Astrocyte (in vitro differentiated cells and primary cell): ENCODE results near the gene TTYH3. TPM values are rescaled to one million over a fixed set of nuclear protein-coding genes. Genes with fewer than 3 reads are reported as not detected.

Experiments used
- DNase-seq: peaks from one replicate; pipeline ENCODE4 v3.0.0-alpha.2; 2010; ENCODE audit warnings: low read depth
- FAIRE-seq: peaks from 2 replicates; lab custom pipeline; 2011; peaks lifted over from hg19 to GRCh38; lab: Jason Lieb, UNC
- H2AFZ ChIP-seq: 2 replicates; pipeline ENCODE4 v1.6.0; 2012; ENCODE audit warnings: low read depth, low read length, inconsistent platforms
- H3K27ac ChIP-seq: 2 replicates; pipeline ENCODE4 v1.5.1; 2011; ENCODE audit warnings: low read depth, low read length, inconsistent platforms
- H3K27me3 ChIP-seq: 2 replicates; pipeline ENCODE4 v1.6.0; 2011; ENCODE audit warnings: low read length, inconsistent platforms; ENCODE audit not compliant: insufficient read depth
- H3K36me3 ChIP-seq: 2 replicates; pipeline ENCODE4 v1.5.1; 2011; ENCODE audit warnings: low read length, inconsistent platforms; ENCODE audit not compliant: insufficient read depth
- H3K4me1 ChIP-seq: 2 replicates; pipeline ENCODE4 v1.5.1; 2011; ENCODE audit warnings: low read length, inconsistent platforms; ENCODE audit not compliant: insufficient read depth
- H3K4me2 ChIP-seq: 2 replicates; pipeline ENCODE4 v1.6.0; 2012; ENCODE audit warnings: low read length, inconsistent platforms
- H3K4me3 ChIP-seq: 2 replicates; pipeline ENCODE4 v1.5.1; 2011; ENCODE audit warnings: low read depth, mild to moderate bottlenecking, low read length, inconsistent platforms; ENCODE audit not compliant: insufficient read depth
- H3K79me2 ChIP-seq: 2 replicates; pipeline ENCODE4 v1.6.0; 2012; ENCODE audit warnings: mild to moderate bottlenecking, low read length, inconsistent platforms; ENCODE audit not compliant: insufficient read depth
- H3K9ac ChIP-seq: 2 replicates; pipeline ENCODE4 v1.6.0; 2012; ENCODE audit warnings: mild to moderate bottlenecking, low read length, inconsistent platforms
- H3K9me3 ChIP-seq: 2 replicates; pipeline ENCODE4 v1.5.1; 2012; ENCODE audit warnings: low read depth, mild to moderate bottlenecking, low read length, inconsistent platforms; ENCODE audit not compliant: insufficient read depth
- H4K20me1 ChIP-seq: 2 replicates; pipeline ENCODE4 v1.6.0; 2012; ENCODE audit warnings: low read length, inconsistent platforms; ENCODE audit not compliant: insufficient read depth
- H3K27ac Mint-ChIP-seq: one replicate; pipeline ENCODE4 v1.8.0; 2021; ENCODE audit warnings: mild to moderate bottlenecking, mixed read lengths; ENCODE audit not compliant: unreplicated experiment
- H3K27me3 Mint-ChIP-seq: one replicate; pipeline ENCODE4 v1.8.0; 2021; ENCODE audit warnings: low read depth, mixed read lengths; ENCODE audit not compliant: unreplicated experiment
- H3K36me3 Mint-ChIP-seq: one replicate; pipeline ENCODE4 v1.8.0; 2021; ENCODE audit warnings: low read depth, mixed read lengths; ENCODE audit not compliant: unreplicated experiment
- H3K4me1 Mint-ChIP-seq: one replicate; pipeline ENCODE4 v1.8.0; 2021; ENCODE audit warnings: low read depth, mixed read lengths; ENCODE audit not compliant: unreplicated experiment
- H3K4me3 Mint-ChIP-seq: one replicate; pipeline ENCODE4 v1.8.0; 2021; ENCODE audit warnings: mild to moderate bottlenecking, moderate library complexity, mixed read lengths; ENCODE audit not compliant: unreplicated experiment
- H3K9me3 Mint-ChIP-seq: one replicate; pipeline ENCODE4 v1.8.0; 2021; ENCODE audit warnings: mild to moderate bottlenecking, mixed read lengths; ENCODE audit not compliant: unreplicated experiment
- EZH2 ChIP-seq: IDR thresholded peaks from 2 replicates; pipeline ENCODE4 v1.6.1; 2012; ENCODE audit warnings: mild to moderate bottlenecking, low read length, inconsistent platforms; ENCODE audit not compliant: insufficient read depth
- total RNA-seq: library from RNA; stranded (reverse); gene quantifications from 2 replicates; pipeline ENCODE4 v1.2.1, GENCODE V29; 2021
- TF ChIP-seq, protein P1 (sequence below): IDR thresholded peaks from 2 replicates; pipeline ENCODE4 v1.5.1; 2011; ENCODE audit warnings: low read depth, mild to moderate bottlenecking, inconsistent platforms, low read length, moderate library complexity; ENCODE audit not compliant: insufficient read depth

TTYH3 gene
- total RNA-seq, 1 donor from 2014 or later = 273 TPM

DNA sequence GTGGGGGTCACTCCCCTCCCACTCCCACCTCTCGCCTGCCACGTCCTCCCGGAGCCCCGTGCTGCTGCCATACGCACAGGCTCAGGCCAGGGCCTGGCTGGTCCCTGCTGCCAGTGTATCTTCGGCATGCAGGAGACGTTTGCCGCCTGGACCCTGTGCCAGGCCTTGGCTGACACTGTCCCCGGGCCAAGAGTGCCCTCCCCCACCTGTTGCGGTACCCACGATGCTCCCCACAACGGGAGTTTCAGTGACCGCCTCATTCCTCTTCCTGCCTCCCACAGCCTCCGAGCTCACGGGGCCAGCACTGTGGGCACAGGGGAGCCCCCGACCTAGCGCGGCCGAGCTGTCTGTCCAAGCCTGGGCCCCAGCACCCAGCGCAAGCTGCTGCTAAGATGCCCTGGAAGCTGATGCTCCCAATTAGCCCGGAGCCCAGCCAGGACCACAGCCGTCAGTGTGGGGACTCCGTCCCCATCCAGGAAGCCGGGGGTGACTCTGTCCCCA is 7.4 kb downstream of the TTYH3 start:
- H2AFZ ChIP-seq = no peak overlapping the region
- no peak overlapping the region for H3K27ac Mint-ChIP-seq
- FAIRE-seq (no peak), DNase-seq (no peak)
- peak overlapping the region; percentile 70 for H3K9ac ChIP-seq
- peak overlapping the region; percentile 71 for H3K4me2 ChIP-seq
- H3K79me2 ChIP-seq = peaks cover 98% of the 10 kb centered on the region
- H3K4me1 Mint-ChIP-seq = peaks cover 12% of the 10 kb centered on the region
- peaks cover 3% of the 10 kb centered on the region for H3K9me3 ChIP-seq
- TF ChIP-seq EZH2 = no peak
- TF ChIP-seq, protein P1, sequence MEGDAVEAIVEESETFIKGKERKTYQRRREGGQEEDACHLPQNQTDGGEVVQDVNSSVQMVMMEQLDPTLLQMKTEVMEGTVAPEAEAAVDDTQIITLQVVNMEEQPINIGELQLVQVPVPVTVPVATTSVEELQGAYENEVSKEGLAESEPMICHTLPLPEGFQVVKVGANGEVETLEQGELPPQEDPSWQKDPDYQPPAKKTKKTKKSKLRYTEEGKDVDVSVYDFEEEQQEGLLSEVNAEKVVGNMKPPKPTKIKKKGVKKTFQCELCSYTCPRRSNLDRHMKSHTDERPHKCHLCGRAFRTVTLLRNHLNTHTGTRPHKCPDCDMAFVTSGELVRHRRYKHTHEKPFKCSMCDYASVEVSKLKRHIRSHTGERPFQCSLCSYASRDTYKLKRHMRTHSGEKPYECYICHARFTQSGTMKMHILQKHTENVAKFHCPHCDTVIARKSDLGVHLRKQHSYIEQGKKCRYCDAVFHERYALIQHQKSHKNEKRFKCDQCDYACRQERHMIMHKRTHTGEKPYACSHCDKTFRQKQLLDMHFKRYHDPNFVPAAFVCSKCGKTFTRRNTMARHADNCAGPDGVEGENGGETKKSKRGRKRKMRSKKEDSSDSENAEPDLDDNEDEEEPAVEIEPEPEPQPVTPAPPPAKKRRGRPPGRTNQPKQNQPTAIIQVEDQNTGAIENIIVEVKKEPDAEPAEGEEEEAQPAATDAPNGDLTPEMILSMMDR = no peak
- H3K36me3 ChIP-seq = no peaks in the 10 kb centered on the region
- no peak overlapping the region for H3K4me3 Mint-ChIP-seq
- H3K36me3 Mint-ChIP-seq = peaks cover 4% of the 10 kb centered on the region
- no peaks in the 10 kb centered on the region for H3K9me3 Mint-ChIP-seq
- H3K4me1 ChIP-seq = peaks cover 77% of the 10 kb centered on the region
- no peak overlapping the region for H3K4me3 ChIP-seq
- H3K27me3 Mint-ChIP-seq = no peaks in the 10 kb centered on the region
- H4K20me1 ChIP-seq = peaks cover 85% of the 10 kb centered on the region
- peak overlapping the region; percentile 76 for H3K27ac ChIP-seq
- H3K27me3 ChIP-seq = no peaks in the 10 kb centered on the region

GRCh38 chr7:2639695-2640481 is 8.1 kb downstream of the TTYH3 start:
- peaks cover 15% of the 10 kb centered on the region for H3K4me1 Mint-ChIP-seq
- H3K27ac Mint-ChIP-seq = no peak overlapping the region
- no peak for DNase-seq
- no peak overlapping the region for H2AFZ ChIP-seq
- H3K36me3 Mint-ChIP-seq = peaks cover 4% of the 10 kb centered on the region
- H3K9me3 Mint-ChIP-seq = no peaks in the 10 kb centered on the region
- no peaks in the 10 kb centered on the region for H3K27me3 ChIP-seq
- H4K20me1 ChIP-seq = peaks cover 85% of the 10 kb centered on the region
- H3K9ac ChIP-seq = peak overlapping the region; percentile 80
- FAIRE-seq = no peak
- H3K36me3 ChIP-seq = no peaks in the 10 kb centered on the region
- H3K4me3 ChIP-seq = no peak overlapping the region
- H3K27me3 Mint-ChIP-seq = no peaks in the 10 kb centered on the region
- peak overlapping the region; percentile 71 for H3K4me2 ChIP-seq
- peaks cover 3% of the 10 kb centered on the region for H3K9me3 ChIP-seq
- TF ChIP-seq, protein P1 = no peak
- TF ChIP-seq EZH2 = no peak
- H3K27ac ChIP-seq = peak overlapping the region; percentile 76
- no peak overlapping the region for H3K4me3 Mint-ChIP-seq
- peaks cover 98% of the 10 kb centered on the region for H3K79me2 ChIP-seq
- peaks cover 78% of the 10 kb centered on the region for H3K4me1 ChIP-seq

- Mint-ChIP-seq H3K36me3 (peaks cover 4% of the 10 kb centered on the region), H3K27ac (no peak overlapping the region), H3K4me3 (no peak overlapping the region), H3K27me3 (no peaks in the 10 kb centered on the region), H3K9me3 (no peaks in the 10 kb centered on the region), H3K4me1 (peaks cover 19% of the 10 kb centered on the region)
- TF ChIP-seq, protein P1 = no peak
- TF ChIP-seq EZH2 = no peak
- peaks cover 98% of the 10 kb centered on the region for H3K79me2 ChIP-seq
- H3K4me3 ChIP-seq = no peak overlapping the region
- no peaks in the 10 kb centered on the region for H3K27me3 ChIP-seq
- no peak for FAIRE-seq
- H4K20me1 ChIP-seq = peaks cover 85% of the 10 kb centered on the region
- peaks cover 82% of the 10 kb centered on the region for H3K4me1 ChIP-seq
- DNase-seq = no peak
- peak overlapping the region; percentile 70 for H3K4me2 ChIP-seq
- H3K9me3 ChIP-seq = peaks cover 3% of the 10 kb centered on the region
- peak overlapping the region; percentile 89 for H3K27ac ChIP-seq
- no peaks in the 10 kb centered on the region for H3K36me3 ChIP-seq
- peak overlapping the region; percentile 80 for H3K9ac ChIP-seq
- H2AFZ ChIP-seq = no peak overlapping the region
Measured at GRCh38 chr7:2640482-2640830, 8.7 kb downstream of the TTYH3 start.
